HepG2 (cell line): ENCODE measurements around the gene ETF1. TPM values are rescaled to one million over a fixed set of nuclear protein-coding genes. Genes with fewer than 3 reads are reported as not detected.

ENCODE experiments used
- ATRX ChIP-seq: sonication (generic); formaldehyde crosslinking; IDR thresholded peaks from 2 replicates; pipeline ENCODE4 v1.4.0; 2020; ENCODE audit warnings: missing genetic modification reagents, borderline replicate concordance
- BRD4 ChIP-seq: sonication (generic); formaldehyde crosslinking; IDR thresholded peaks from 2 replicates; pipeline ENCODE4 v1.4.0; 2020; ENCODE audit warnings: missing genetic modification reagents
- GTF3A ChIP-seq: sonication (generic); formaldehyde crosslinking; conservative IDR thresholded peaks from 2 replicates; pipeline ENCODE4 v1.4.0; 2020; ENCODE audit warnings: mild to moderate bottlenecking, missing genetic modification reagents
- IKZF4 ChIP-seq: sonication (generic); formaldehyde crosslinking; IDR thresholded peaks from 2 replicates; pipeline ENCODE4 v1.5.1; 2020; ENCODE audit warnings: borderline replicate concordance, mild to moderate bottlenecking, low read depth, missing genetic modification reagents; ENCODE audit errors: not compliant biosample characterization
- MTF2 ChIP-seq: sonication (generic); formaldehyde crosslinking; IDR thresholded peaks from 2 replicates; pipeline ENCODE4 v1.5.0; 2020; ENCODE audit warnings: missing genetic modification reagents, borderline replicate concordance
- PPARG ChIP-seq: conservative IDR thresholded peaks from 2 replicates; pipeline ENCODE4 v1.6.1; 2016; ENCODE audit warnings: missing biosample characterization, missing genetic modification reagents
- SP1 ChIP-seq, 2 experiments: fragments of 450-650 bp in 1 of 2; sonication (generic) in 1 of 2; formaldehyde crosslinking in 1 of 2; IDR thresholded peaks; 2 replicates each; pipeline versions ENCODE4 v1.4.0 to v1.6.1; 2016 to 2020; ENCODE audit warnings: missing genetic modification reagents in 1 of 2
- ZKSCAN5 ChIP-seq: sonication (generic); formaldehyde crosslinking; IDR thresholded peaks from 2 replicates; pipeline ENCODE4 v1.5.1; 2020; ENCODE audit warnings: mild to moderate bottlenecking, missing genetic modification reagents
- ZNF207 ChIP-seq: fragments of 450-650 bp; IDR thresholded peaks from 2 replicates; pipeline ENCODE4 v1.6.1; 2016; ENCODE audit warnings: antibody characterized with exemption, borderline replicate concordance
- ZNF547 ChIP-seq: sonication (generic); formaldehyde crosslinking; IDR thresholded peaks from 2 replicates; pipeline ENCODE4 v1.5.1; 2020; ENCODE audit warnings: mild to moderate bottlenecking, missing genetic modification reagents
- ZNF782 ChIP-seq: sonication (generic); formaldehyde crosslinking; IDR thresholded peaks from 2 replicates; pipeline ENCODE4 v1.4.0; 2020; ENCODE audit warnings: missing genetic modification reagents, mild to moderate bottlenecking, borderline replicate concordance
- ZSCAN21 ChIP-seq: sonication (generic); formaldehyde crosslinking; IDR thresholded peaks from 2 replicates; pipeline ENCODE4 v1.8.0; 2022; ENCODE audit warnings: mild to moderate bottlenecking, missing genetic modification reagents, moderate library complexity, borderline replicate concordance
- polyA plus RNA-seq, 8 experiments: library from polyadenylated mRNA; depleted of rRNA in 3 of 8; stranded (reverse) in 7 of 8; unstranded in 1 of 8; fragments of >200 nt; fragmentation: Illumina TruSeq in 4 of 8; extraction: Trizol in 4 of 8; gene quantifications; 2 replicates each; pipeline versions ENCODE4 v1.2.1 to v1.2.3, GENCODE V29; 2011 to 2016; ENCODE audit warnings: low read depth in 4 of 8, missing spikeins in 1 of 8, mixed read lengths in 1 of 8; ENCODE audit not compliant: insufficient read depth in 1 of 8
- total RNA-seq, 5 experiments: library from RNA; depleted of rRNA; stranded (reverse); fragments of >200 nt; fragmentation: Illumina TruSeq; extraction: Trizol; gene quantifications; 2 replicates each; pipeline ENCODE4 v1.2.3, GENCODE V29; 2016; ENCODE audit warnings: low read depth in 1 of 5
- TF ChIP-seq, protein P1 (sequence below): sonication (generic); formaldehyde crosslinking; IDR thresholded peaks from 2 replicates; pipeline ENCODE4 v1.5.0; 2020; ENCODE audit warnings: missing genetic modification reagents, mild to moderate bottlenecking, borderline replicate concordance
- TF ChIP-seq, protein P2 (sequence below): sonication (generic); formaldehyde crosslinking; conservative IDR thresholded peaks from 2 replicates; pipeline ENCODE4 v1.4.0; 2020; ENCODE audit warnings: missing genetic modification reagents
- TF ChIP-seq, protein P3 (sequence below): sonication (generic); formaldehyde crosslinking; IDR thresholded peaks from 2 replicates; pipeline ENCODE4 v1.4.0; 2020; ENCODE audit warnings: mild to moderate bottlenecking, missing genetic modification reagents
- TF ChIP-seq, protein P4 (sequence below): IDR thresholded peaks from 2 replicates; pipeline ENCODE4 v1.6.1; 2016; ENCODE audit warnings: mild to moderate bottlenecking, missing biosample characterization, missing genetic modification reagents

ETF1 gene
- total and polyA plus RNA-seq, 2 of the 13 experiments (the other 11 are each of a cell fraction or from before 2014, with no cell fraction given), result 52.1 to 184 TPM

DNA sequence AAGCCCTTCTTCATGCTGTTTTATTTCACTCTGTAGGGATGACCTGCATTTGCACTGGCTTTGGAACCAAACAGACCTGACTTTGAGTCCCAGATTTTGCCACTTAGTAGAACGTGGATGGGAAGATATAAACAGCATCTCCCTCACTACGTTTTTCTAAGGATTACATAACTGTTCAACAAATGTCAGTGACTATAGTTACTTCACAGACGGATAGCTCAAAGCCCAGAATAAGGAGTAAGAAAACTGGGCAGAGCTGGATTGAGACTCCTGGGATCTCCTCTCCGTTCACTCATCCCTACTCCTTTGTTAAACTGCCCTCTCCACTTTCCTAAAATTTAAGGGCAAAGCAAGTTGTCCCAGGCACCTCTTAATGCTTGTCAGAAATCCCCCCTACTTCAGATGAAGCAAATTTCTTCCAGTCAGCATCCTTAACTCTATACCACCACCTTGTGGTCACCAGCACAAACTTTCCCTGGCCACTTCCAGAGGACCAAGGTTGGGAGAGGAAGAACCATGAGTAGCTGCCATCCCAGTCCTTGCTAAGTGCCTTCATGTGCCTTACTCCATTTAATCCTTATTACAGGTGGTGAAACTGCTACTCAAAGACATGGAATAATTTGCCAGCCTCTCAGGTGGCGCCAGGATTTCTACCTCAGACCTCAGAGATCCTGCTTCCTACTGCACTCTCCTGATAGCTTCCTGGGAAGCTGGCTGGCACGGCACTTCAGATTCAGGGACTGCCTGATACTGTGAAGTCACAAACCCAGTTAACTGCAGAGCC lies 39.4 kb downstream of the ETF1 start (continued):
- TF ChIP-seq, protein P1, sequence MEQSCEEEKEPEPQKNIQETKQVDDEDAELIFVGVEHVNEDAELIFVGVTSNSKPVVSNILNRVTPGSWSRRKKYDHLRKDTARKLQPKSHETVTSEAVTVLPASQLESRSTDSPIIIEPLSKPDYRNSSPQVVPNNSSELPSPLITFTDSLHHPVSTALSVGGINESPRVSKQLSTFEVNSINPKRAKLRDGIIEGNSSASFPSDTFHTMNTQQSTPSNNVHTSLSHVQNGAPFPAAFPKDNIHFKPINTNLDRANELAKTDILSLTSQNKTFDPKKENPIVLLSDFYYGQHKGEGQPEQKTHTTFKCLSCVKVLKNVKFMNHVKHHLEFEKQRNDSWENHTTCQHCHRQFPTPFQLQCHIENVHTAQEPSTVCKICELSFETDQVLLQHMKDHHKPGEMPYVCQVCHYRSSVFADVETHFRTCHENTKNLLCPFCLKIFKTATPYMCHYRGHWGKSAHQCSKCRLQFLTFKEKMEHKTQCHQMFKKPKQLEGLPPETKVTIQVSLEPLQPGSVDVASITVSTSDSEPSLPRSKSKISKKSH (CRISPR knock-in tag), result no peak
- no peak for TF ChIP-seq ZNF547 (CRISPR knock-in tag)
- no peak for TF ChIP-seq SP1 (IDR thresholded peaks at IDR 0.05)
- no peak for TF ChIP-seq SP1 (CRISPR knock-in tag; IDR thresholded peaks at IDR 0.05)
- TF ChIP-seq ZSCAN21 (CRISPR knock-in tag), result no peak
- no peak for TF ChIP-seq MTF2 (CRISPR knock-in tag)
- TF ChIP-seq ZKSCAN5 (CRISPR knock-in tag), result no peak
- TF ChIP-seq, protein P2, sequence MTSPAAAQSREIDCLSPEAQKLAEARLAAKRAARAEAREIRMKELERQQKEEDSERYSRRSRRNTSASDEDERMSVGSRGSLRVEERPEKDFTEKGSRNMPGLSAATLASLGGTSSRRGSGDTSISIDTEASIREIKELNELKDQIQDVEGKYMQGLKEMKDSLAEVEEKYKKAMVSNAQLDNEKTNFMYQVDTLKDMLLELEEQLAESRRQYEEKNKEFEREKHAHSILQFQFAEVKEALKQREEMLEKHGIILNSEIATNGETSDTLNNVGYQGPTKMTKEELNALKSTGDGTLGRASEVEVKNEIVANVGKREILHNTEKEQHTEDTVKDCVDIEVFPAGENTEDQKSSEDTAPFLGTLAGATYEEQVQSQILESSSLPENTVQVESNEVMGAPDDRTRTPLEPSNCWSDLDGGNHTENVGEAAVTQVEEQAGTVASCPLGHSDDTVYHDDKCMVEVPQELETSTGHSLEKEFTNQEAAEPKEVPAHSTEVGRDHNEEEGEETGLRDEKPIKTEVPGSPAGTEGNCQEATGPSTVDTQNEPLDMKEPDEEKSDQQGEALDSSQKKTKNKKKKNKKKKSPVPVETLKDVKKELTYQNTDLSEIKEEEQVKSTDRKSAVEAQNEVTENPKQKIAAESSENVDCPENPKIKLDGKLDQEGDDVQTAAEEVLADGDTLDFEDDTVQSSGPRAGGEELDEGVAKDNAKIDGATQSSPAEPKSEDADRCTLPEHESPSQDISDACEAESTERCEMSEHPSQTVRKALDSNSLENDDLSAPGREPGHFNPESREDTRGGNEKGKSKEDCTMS (CRISPR knock-in tag), result no peak
- no peak for TF ChIP-seq IKZF4 (CRISPR knock-in tag)
- TF ChIP-seq ZNF782 (CRISPR knock-in tag), result no peak
- TF ChIP-seq ZNF207, result no peak
- no peak for TF ChIP-seq PPARG (CRISPR knock-in tag)
- no peak for TF ChIP-seq GTF3A (CRISPR knock-in tag)
- no peak for TF ChIP-seq ATRX
- TF ChIP-seq BRD4, result no peak
- TF ChIP-seq, protein P3, sequence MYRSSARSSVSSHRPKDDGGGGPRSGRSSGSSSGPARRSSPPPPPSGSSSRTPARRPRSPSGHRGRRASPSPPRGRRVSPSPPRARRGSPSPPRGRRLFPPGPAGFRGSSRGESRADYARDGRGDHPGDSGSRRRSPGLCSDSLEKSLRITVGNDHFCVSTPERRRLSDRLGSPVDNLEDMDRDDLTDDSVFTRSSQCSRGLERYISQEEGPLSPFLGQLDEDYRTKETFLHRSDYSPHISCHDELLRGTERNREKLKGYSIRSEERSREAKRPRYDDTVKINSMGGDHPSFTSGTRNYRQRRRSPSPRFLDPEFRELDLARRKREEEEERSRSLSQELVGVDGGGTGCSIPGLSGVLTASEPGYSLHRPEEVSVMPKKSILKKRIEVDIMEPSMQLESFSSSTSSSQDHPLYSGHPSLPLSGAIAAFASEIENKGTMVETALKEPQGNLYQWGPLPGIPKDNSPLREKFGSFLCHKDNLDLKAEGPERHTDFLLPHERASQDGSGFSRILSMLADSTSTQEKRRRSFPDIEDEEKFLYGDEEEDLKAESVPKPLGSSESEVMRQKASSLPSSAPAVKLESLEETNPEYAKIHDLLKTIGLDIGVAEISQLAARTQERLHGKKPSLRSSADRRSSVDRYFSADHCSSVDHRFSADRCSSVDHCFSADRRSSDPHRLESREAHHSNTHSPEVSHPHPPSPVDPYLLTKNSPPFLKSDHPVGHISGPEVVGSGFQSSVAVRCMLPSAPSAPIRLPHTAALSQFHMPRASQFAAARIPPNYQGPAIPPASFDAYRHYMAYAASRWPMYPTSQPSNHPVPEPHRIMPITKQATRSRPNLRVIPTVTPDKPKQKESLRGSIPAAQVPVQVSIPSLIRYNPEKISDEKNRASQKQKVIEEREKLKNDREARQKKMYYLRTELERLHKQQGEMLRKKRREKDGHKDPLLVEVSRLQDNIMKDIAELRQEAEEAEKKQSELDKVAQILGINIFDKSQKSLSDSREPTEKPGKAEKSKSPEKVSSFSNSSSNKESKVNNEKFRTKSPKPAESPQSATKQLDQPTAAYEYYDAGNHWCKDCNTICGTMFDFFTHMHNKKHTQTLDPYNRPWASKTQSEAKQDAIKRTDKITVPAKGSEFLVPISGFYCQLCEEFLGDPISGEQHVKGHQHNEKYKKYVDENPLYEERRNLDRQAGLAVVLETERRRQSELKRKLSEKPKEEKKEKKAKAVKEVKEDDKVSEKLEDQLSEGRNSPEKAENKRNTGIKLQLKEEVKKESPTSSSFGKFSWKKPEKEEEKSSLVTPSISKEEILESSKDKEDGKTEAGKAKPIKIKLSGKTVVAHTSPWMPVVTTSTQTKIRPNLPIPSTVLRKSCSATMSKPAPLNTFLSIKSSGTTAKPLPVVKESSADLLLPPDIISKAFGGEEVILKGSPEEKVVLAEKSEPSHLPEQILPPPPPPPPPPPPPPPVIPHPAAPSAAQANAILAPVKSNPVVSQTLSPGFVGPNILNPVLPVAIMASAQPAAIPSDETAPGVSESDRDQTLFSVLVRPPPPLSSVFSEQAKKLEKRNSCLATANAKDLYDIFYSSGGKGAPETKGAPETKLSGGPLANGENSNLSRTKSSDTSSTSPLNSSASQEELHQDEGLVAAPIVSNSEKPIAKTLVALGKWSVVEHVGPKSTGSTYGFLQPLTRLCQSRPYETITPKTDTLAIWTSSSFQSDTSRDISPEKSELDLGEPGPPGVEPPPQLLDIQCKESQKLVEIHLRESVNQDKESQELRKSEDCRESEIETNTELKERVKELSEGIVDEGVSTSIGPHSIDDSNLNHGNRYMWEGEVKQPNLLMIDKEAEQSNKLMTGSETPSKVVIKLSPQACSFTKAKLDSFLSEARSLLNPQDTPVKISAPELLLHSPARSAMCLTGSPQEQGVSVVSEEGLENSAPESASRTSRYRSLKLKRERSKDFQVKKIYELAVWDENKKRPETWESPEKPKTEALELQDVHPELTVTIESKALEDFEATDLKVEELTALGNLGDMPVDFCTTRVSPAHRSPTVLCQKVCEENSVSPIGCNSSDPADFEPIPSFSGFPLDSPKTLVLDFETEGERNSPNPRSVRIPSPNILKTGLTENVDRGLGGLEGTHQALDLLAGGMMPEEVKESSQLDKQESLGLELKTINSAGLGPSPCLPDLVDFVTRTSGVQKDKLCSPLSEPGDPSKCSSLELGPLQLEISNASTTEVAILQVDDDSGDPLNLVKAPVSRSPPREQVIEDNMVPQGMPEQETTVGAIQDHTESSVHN (CRISPR knock-in tag), result no peak
- TF ChIP-seq, protein P4, sequence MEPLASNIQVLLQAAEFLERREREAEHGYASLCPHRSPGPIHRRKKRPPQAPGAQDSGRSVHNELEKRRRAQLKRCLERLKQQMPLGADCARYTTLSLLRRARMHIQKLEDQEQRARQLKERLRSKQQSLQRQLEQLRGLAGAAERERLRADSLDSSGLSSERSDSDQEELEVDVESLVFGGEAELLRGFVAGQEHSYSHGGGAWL (CRISPR knock-in tag), result no peak
